H1 (cell line): Measurements from ENCODE around the gene SLC15A3. TPM values are rescaled to one million over a fixed set of nuclear protein-coding genes. Genes with fewer than 3 reads are reported as not detected.

Source experiments
- CTCF ChIA-PET: fragments of 300-600 bp; sonication (Branson Sonifier 250); formaldehyde crosslinking; loops from one replicate; lab custom pipeline; 2021; ENCODE audit not compliant: partially characterized antibody; lab: Charles Lee
- POLR2A ChIA-PET: fragments of 300-600 bp; sonication (Branson Sonifier 250); formaldehyde crosslinking; loops from one replicate; lab custom pipeline; 2021; ENCODE audit warnings: inconsistent platforms; ENCODE audit not compliant: partially characterized antibody; lab: Charles Lee
- DNase-seq, 2 experiments: peaks; one replicate each; pipeline versions ENCODE4 v3.0.0 to v3.0.0-alpha.2; 2010 to 2022; ENCODE audit warnings: low spot score in 2 of 2, low read depth in 1 of 2, mixed read lengths in 1 of 2
- FAIRE-seq: peaks from 2 replicates; lab custom pipeline; 2011; peaks lifted over from hg19 to GRCh38; lab: Jason Lieb, UNC
- H2AFZ ChIP-seq: 2 replicates; pipeline ENCODE4 v1.8.1; 2012; ENCODE audit warnings: low read length, inconsistent platforms
- H2AK5ac ChIP-seq: 2 replicates; pipeline ENCODE4 v1.6.1; 2013; ENCODE audit warnings: low read depth, low read length
- H2BK120ac ChIP-seq: replicated peaks from 2 replicates; pipeline ENCODE3; 2013; ENCODE audit warnings: low read depth, low read length, inconsistent platforms
- H2BK12ac ChIP-seq: 2 replicates; pipeline ENCODE4 v1.6.1; 2013; ENCODE audit warnings: low read depth, low read length
- H2BK15ac ChIP-seq: 2 replicates; pipeline ENCODE4 v1.6.1; 2013; ENCODE audit warnings: low read length
- H2BK20ac ChIP-seq: 2 replicates; pipeline ENCODE4 v1.6.1; 2013; ENCODE audit warnings: low read length
- H2BK5ac ChIP-seq: 2 replicates; pipeline ENCODE4 v1.6.1; 2013; ENCODE audit warnings: low read depth, low read length
- H3K14ac ChIP-seq: 2 replicates; pipeline ENCODE4 v1.6.1; 2013; ENCODE audit warnings: inconsistent platforms; ENCODE audit not compliant: insufficient read length
- H3K18ac ChIP-seq: 2 replicates; pipeline ENCODE4 v1.6.1; 2013; ENCODE audit warnings: low read length; ENCODE audit errors: extremely low read depth
- H3K23ac ChIP-seq: 2 replicates; pipeline ENCODE4 v1.6.1; 2013; ENCODE audit warnings: inconsistent platforms; ENCODE audit not compliant: insufficient read length
- H3K23me2 ChIP-seq: 2 replicates; pipeline ENCODE4 v1.6.1; 2013; ENCODE audit warnings: low read depth, low read length
- H3K27ac ChIP-seq: 2 replicates; pipeline ENCODE4 v1.6.1; 2011; ENCODE audit warnings: low read depth, low read length, inconsistent platforms
- H3K27me3 ChIP-seq, 4 experiments: replicated peaks in 1 of 4; 1 replicate in 1 of 4; 2 replicates in 3 of 4; pipeline versions ENCODE4 v1.6.1 to v1.8.1; 2011 to 2013; ENCODE audit warnings: low read length in 3 of 4, mild to moderate bottlenecking in 3 of 4, inconsistent platforms in 2 of 4, mixed read lengths in 2 of 4, moderate library complexity in 1 of 4; ENCODE audit not compliant: control insufficient read depth in 3 of 4, insufficient read depth in 3 of 4; ENCODE audit errors: extremely low read depth in 1 of 4
- H3K36me3 ChIP-seq, 4 experiments: 2 replicates each; pipeline versions ENCODE4 v1.6.1 to v1.8.1; 2011 to 2013; ENCODE audit warnings: mild to moderate bottlenecking in 4 of 4, low read length in 3 of 4, moderate library complexity in 2 of 4, control low read depth in 1 of 4, inconsistent platforms in 1 of 4; ENCODE audit not compliant: insufficient read depth in 4 of 4, control insufficient read depth in 2 of 4
- H3K4ac ChIP-seq: replicated peaks from 2 replicates; pipeline ENCODE3; 2013; ENCODE audit warnings: low read length, low read depth, mixed read lengths, inconsistent platforms; ENCODE audit not compliant: insufficient read length
- H3K4me1 ChIP-seq, 4 experiments: replicated peaks in 1 of 4; 1 replicate in 1 of 4; 2 replicates in 3 of 4; pipeline versions ENCODE4 v1.6.1 to v1.8.1; 2011 to 2013; ENCODE audit warnings: low read length in 3 of 4, inconsistent platforms in 2 of 4, mixed read lengths in 1 of 4; ENCODE audit not compliant: insufficient read depth in 4 of 4, control insufficient read depth in 3 of 4
- H3K4me2 ChIP-seq, 2 experiments: 2 replicates each; pipeline versions ENCODE4 v1.6.1 to v1.8.1; 2011 to 2013; ENCODE audit warnings: low read depth in 2 of 2, low read length in 2 of 2, control low read depth in 1 of 2, inconsistent platforms in 1 of 2, mild to moderate bottlenecking in 1 of 2; ENCODE audit not compliant: insufficient read depth in 1 of 2
- H3K4me3 ChIP-seq, 4 experiments: fragments of 200-600, 300-600 bp in 1 of 4; sonication (generic), shearing (Covaris generic), sonication (Bioruptor Twin) in 1 of 4; 2 replicates each; pipeline versions ENCODE4 v1.5.1 to v1.8.1; 2011 to 2016; ENCODE audit warnings: low read length in 4 of 4, low read depth in 3 of 4, control low read depth in 2 of 4, inconsistent platforms in 2 of 4, mild to moderate bottlenecking in 2 of 4, mixed read lengths in 1 of 4, moderate library complexity in 1 of 4; ENCODE audit not compliant: insufficient read depth in 2 of 4; ENCODE audit errors: extremely low read depth in 1 of 4
- H3K56ac ChIP-seq: replicated peaks from 2 replicates; pipeline ENCODE3; 2013; ENCODE audit warnings: low read depth, mild to moderate bottlenecking, mixed read lengths, low read length, inconsistent platforms; ENCODE audit not compliant: insufficient read length
- H3K79me1 ChIP-seq: 2 replicates; pipeline ENCODE4 v1.6.1; 2013; ENCODE audit warnings: low read depth, low read length, control low read depth
- H3K79me2 ChIP-seq, 2 experiments: 2 replicates each; pipeline versions ENCODE4 v1.6.1 to v1.8.1; 2012 to 2013; ENCODE audit warnings: low read length in 2 of 2, mild to moderate bottlenecking in 2 of 2, inconsistent platforms in 1 of 2; ENCODE audit not compliant: insufficient read depth in 2 of 2, control insufficient read depth in 1 of 2
- H3K9ac ChIP-seq, 4 experiments: replicated peaks in 1 of 4; 1 replicate in 1 of 4; 2 replicates in 3 of 4; pipeline versions ENCODE4 v1.6.1 to v1.8.1; 2011 to 2013; ENCODE audit warnings: low read depth in 3 of 4, low read length in 3 of 4, control low read depth in 2 of 4, mild to moderate bottlenecking in 2 of 4, moderate library complexity in 2 of 4, inconsistent platforms in 1 of 4; ENCODE audit errors: extremely low read depth in 1 of 4
- H3K9me3 ChIP-seq, 2 experiments: 2 replicates each; pipeline versions ENCODE4 v1.6.1 to v1.8.1; 2012 to 2013; ENCODE audit warnings: mild to moderate bottlenecking in 2 of 2, moderate library complexity in 2 of 2, control low read depth in 1 of 2, inconsistent platforms in 1 of 2, low read depth in 1 of 2, low read length in 1 of 2, mixed read lengths in 1 of 2; ENCODE audit not compliant: insufficient read depth in 2 of 2
- H4K20me1 ChIP-seq, 2 experiments: replicated peaks in 1 of 2; 2 replicates each; pipeline versions ENCODE3 to v1.8.1; 2011 to 2013; ENCODE audit warnings: inconsistent platforms in 2 of 2, low read length in 2 of 2, mild to moderate bottlenecking in 1 of 2; ENCODE audit not compliant: insufficient read depth in 2 of 2, control insufficient read depth in 1 of 2
- H4K5ac ChIP-seq: 2 replicates; pipeline ENCODE4 v1.6.1; 2013; ENCODE audit warnings: low read length, low read depth, mixed read lengths, inconsistent platforms; ENCODE audit not compliant: insufficient read length
- H4K8ac ChIP-seq: 2 replicates; pipeline ENCODE4 v1.8.0; 2013; ENCODE audit warnings: mild to moderate bottlenecking, moderate library complexity, low read length, inconsistent platforms; ENCODE audit not compliant: insufficient read depth; ENCODE audit errors: extremely low read depth
- H4K91ac ChIP-seq: replicated peaks from 2 replicates; pipeline ENCODE3; 2013; ENCODE audit warnings: low read length, mixed read lengths, inconsistent platforms; ENCODE audit not compliant: insufficient read length
- ASH2L ChIP-seq: fragments of 200-600, 300-600 bp; sonication (generic); IDR thresholded peaks from one replicate; pipeline ENCODE4 v1.7.1; 2017; ENCODE audit warnings: low read length
- CHD2 ChIP-seq: IDR thresholded peaks from 2 replicates; pipeline ENCODE4 v1.6.1; 2012; ENCODE audit warnings: low read length, improper control_type of control experiment
- HDAC6 ChIP-seq: IDR thresholded peaks from one replicate; pipeline ENCODE4 v1.7.1; 2012; ENCODE audit warnings: low read depth, mild to moderate bottlenecking, inconsistent platforms, low read length, moderate library complexity
- WGBS, 2 experiments: shearing (Covaris generic) in 1 of 2; methylation state at CpG; one replicate each; pipeline versions ENCODE4 v1.1.6 to v1.1.7; 2013 to 2015; ENCODE audit warnings: low lambda C conversion rate in 2 of 2, mixed read lengths in 2 of 2, inconsistent platforms in 1 of 2, low coverage in 1 of 2, missing lambda C conversion rate in 1 of 2; ENCODE audit not compliant: insufficient replicate concordance in 2 of 2, insufficient coverage in 1 of 2, insufficient read length in 1 of 2; ENCODE audit errors: extremely low coverage in 1 of 2, missing lambda C conversion rate in 1 of 2; 5-methylcytosine and 5-hydroxymethylcytosine counted together
- polyA plus RNA-seq, 7 experiments: library from polyadenylated mRNA; depleted of rRNA in 3 of 7; stranded (reverse) in 5 of 7; unstranded in 2 of 7; fragments of >200 nt in 5 of 7; fragments of 200-250 nt in 2 of 7; gene quantifications; 1 replicate in 5 of 7; 2 replicates in 1 of 7; 4 replicates in 1 of 7; pipeline versions ENCODE4 v1.2.1 to v1.2.3, GENCODE V29; 2011 to 2013; ENCODE audit warnings: missing spikeins in 2 of 7, mixed read lengths in 2 of 7
- total RNA-seq: library from RNA; stranded (reverse); fragmentation: NEBNext Ultra II Directional; extraction: Animal tissue kit (Norgen Biotek cat#: 25700); gene quantifications from 2 replicates; pipeline ENCODE4 v1.2.1, GENCODE V29; 2021

SLC15A3 gene
- total and polyA plus RNA-seq, 2 of the 8 experiments (the other 6 are each of a cell fraction or from before 2014, with no cell fraction given), result 25.8 to 31.0 TPM

GRCh38 chr11:60900673-60901404 is 51.1 kb downstream of the SLC15A3 start:
- Histone ChIP-seq H3K4me2 (no peak overlapping the region), H2BK15ac (no peak overlapping the region), H3K23me2 (peaks cover 2% of the 10 kb centered on the region; the same call in 1 of the 2 replicates), H2BK20ac (no peak overlapping the region), H4K5ac (no peak overlapping the region), H3K27me3 (no peaks in the 10 kb centered on the region), H3K14ac (no peak overlapping the region), H2BK120ac (no peak overlapping the region), H3K18ac (no peak overlapping the region), H2BK12ac (no peak overlapping the region), H2BK5ac (no peak overlapping the region), H3K36me3 (peaks cover 34 to 73% (median 68%) of the 10 kb centered on the region in 4 experiments), H3K4ac (no peak overlapping the region), H3K9ac (no peak overlapping the region), H4K20me1 (peaks cover 14 to 32% of the 10 kb centered on the region in 2 experiments), H4K91ac (no peak overlapping the region), H3K56ac (no peak overlapping the region), H3K4me3 (no peak overlapping the region), H3K23ac (no peak overlapping the region), H2AFZ (no peak overlapping the region), H3K9me3 (no peaks in the 10 kb centered on the region), H3K79me1 (peaks cover 9% of the 10 kb centered on the region), H3K27ac (no peak overlapping the region), H3K79me2 (peaks cover 22 to 39% of the 10 kb centered on the region in 2 experiments), H4K8ac (no peak overlapping the region), H3K4me1 (peaks cover 2 to 8% (median 5%) of the 10 kb centered on the region in 4 experiments; a peak in 4 of 7 replicates), H2AK5ac (no peak overlapping the region)
- no peak for TF ChIP-seq ASH2L
- TF ChIP-seq CHD2, result no peak
- TF ChIP-seq HDAC6, result no peak
- no peak for FAIRE-seq
- POLR2A ChIA-PET, result interaction anchor here (1.6 kb wide), 1 partner anchor 50 kb away, joined by 8 read pairs; no protein-coding TSS in a partner anchor
- CTCF ChIA-PET, result interaction anchor here (1.1 to 23.0 kb wide), 16 partner anchors 9 to 215 kb away, joined by 3 to 522 read pairs (median 5); no protein-coding TSS in a partner anchor
- WGBS, 2 experiments, result 90% methylated on average over 13 of the region's 13 CpGs; no CpG with 5 or more reads in 1 of the 2 experiments
- no peak for DNase-seq
